ENCODE results near the gene ACOXL. TPM values are rescaled to one million over a fixed set of nuclear protein-coding genes. Genes with fewer than 3 reads are reported as not detected.

ACOXL gene
- total RNA-seq, 2 experiments from 2014 or later: 0.20 to 0.96 TPM

DNA sequence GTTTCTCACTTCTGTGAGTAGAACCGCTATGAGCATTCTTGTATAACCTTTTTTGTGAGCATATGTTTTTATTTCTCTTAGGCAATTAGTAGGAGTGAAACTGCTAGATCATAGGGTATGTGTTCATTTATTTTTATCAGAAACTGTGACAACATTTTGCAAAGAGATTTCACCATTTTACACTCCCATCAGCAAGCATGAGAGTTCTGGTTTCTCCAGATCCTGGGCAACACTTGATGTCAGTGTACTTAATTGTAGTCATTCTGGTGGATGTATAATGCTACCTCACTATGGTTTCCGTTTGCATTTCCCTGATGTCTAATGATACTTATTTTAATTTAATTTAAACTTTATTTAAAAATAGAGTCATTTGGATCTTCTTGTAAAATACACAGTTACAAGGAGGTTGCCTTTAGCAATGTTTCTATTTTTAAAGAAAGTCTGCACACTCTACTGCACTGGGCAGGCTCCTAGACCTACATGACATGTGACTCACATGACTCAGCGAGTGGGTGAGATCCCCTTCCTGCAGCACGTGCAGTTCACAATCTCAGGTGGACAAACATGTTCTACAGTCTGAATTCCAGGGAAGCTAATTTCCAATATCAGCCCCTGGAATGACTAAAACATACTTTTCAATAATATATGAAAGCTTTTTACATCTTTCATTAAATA is 261.3 kb downstream of the ACOXL start:
- no peaks in the 10 kb centered on the region for H3K9me3 Mint-ChIP-seq (ENCODE audit: low read depth)
- no peak for ATAC-seq
- H3K27ac Mint-ChIP-seq: no peak overlapping the region
- peaks cover 51% of the 10 kb centered on the region for H3K27me3 Mint-ChIP-seq
- CTCF ChIA-PET: no interaction called here
- DNase-seq: no peak
- peaks cover 4% of the 10 kb centered on the region for H3K36me3 Mint-ChIP-seq
- H3K4me3 Mint-ChIP-seq: no peak overlapping the region
- H3K4me1 Mint-ChIP-seq: peaks cover 13% of the 10 kb centered on the region

DNA sequence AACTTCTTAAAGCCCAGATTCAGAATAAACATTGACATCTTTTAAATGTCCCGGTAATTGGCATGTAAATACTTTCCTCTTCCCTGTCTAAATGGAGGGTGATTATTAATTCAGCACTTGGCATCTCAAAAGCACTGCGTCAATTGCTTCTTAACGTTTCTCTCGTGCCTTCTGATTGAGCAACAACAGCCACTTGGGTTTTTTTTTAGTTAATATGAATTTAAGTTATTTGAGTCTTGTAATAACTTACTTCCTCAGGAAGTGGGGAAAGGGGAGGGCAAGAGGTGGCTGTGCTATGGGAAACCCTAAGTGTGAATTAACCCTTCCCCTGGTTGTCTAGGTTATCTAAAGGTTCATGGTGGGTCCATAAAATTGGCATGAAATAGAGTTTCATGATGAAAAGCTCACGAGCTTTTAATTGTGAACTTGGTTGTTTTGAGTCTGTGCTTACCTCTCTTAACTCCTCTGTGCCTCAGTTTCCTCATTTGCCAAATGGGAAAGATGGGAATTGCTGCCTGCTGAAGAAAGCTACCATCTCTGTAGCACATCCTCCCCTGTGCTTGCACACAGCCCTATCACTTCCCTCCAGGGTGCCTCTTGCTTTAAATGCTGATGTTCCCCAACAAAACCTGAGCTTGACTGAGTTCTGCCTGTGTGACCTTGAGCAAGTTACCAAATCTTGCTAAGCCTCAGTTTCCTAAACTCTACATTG is 262.0 kb downstream of the ACOXL start:
- Mint-ChIP-seq H3K4me1 (peaks cover 13% of the 10 kb centered on the region), H3K9me3 (ENCODE audit: low read depth) (no peaks in the 10 kb centered on the region), H3K27ac (no peak overlapping the region), H3K27me3 (peaks cover 53% of the 10 kb centered on the region), H3K36me3 (peaks cover 3% of the 10 kb centered on the region), H3K4me3 (no peak overlapping the region)
- DNase-seq (no peak), ATAC-seq (no peak)
- CTCF ChIA-PET: no interaction called here

- no peak for ATAC-seq
- peaks cover 13% of the 10 kb centered on the region for H3K4me1 Mint-ChIP-seq
- peaks cover 2% of the 10 kb centered on the region for H3K36me3 Mint-ChIP-seq
- peaks cover 54% of the 10 kb centered on the region for H3K27me3 Mint-ChIP-seq
- DNase-seq: no peak
- CTCF ChIA-PET: no interaction called here
- H3K27ac Mint-ChIP-seq: no peak overlapping the region
- no peak overlapping the region for H3K4me3 Mint-ChIP-seq
- no peaks in the 10 kb centered on the region for H3K9me3 Mint-ChIP-seq (ENCODE audit: low read depth)
Measured at GRCh38 chr2:110995911-110996310, 263.5 kb downstream of the ACOXL start.

DNA sequence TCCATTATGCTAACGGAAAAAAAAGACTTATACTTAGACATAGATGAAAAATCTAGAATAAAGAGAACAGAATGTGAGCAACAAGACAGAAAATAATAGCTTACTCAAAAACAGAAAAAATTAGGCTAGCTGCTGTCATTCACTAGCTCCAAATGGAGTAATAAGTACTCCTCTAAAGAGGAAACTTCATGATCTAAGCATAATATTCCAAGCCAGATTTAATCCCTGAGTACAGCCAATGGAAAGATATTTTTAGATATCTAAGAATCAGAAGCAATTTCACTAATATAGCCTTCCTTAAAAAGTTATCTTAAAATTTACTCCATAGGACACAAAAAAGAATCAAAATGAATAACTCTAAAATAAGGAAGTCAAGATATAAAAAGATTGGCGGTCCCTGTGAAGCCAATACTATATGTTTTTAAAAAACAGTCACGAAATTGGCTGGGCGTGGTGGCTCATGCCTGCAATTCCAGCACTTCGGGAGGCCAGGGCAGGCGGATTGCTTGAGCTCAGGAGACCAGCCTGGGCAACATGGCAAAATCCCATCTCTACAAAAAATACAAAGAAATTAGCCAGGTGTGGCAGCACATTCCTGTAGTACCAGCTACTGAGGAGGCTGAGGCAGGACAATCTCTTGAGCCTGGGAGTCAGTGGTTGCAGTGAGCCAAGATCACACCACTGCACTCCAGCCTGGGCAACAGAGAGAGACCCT is 265.1 kb downstream of the ACOXL start:
- DNase-seq (no peak), ATAC-seq (no peak)
- no peaks in the 10 kb centered on the region for H3K9me3 Mint-ChIP-seq (ENCODE audit: low read depth)
- CTCF ChIA-PET: no interaction called here
- H3K4me1 Mint-ChIP-seq: peaks cover 13% of the 10 kb centered on the region
- H3K36me3 Mint-ChIP-seq: no peaks in the 10 kb centered on the region
- H3K27me3 Mint-ChIP-seq: peaks cover 57% of the 10 kb centered on the region
- no peak overlapping the region for H3K27ac Mint-ChIP-seq
- no peak overlapping the region for H3K4me3 Mint-ChIP-seq

- no peaks in the 10 kb centered on the region for H3K9me3 Mint-ChIP-seq (ENCODE audit: low read depth)
- H3K36me3 Mint-ChIP-seq: no peaks in the 10 kb centered on the region
- DNase-seq (no peak), ATAC-seq (no peak)
- H3K4me3 Mint-ChIP-seq: no peak overlapping the region
- no peak overlapping the region for H3K27ac Mint-ChIP-seq
- CTCF ChIA-PET: no interaction called here
- peaks cover 11% of the 10 kb centered on the region for H3K4me1 Mint-ChIP-seq
- peaks cover 50% of the 10 kb centered on the region for H3K27me3 Mint-ChIP-seq
Measured at GRCh38 chr2:110998311-110998710, 265.9 kb downstream of the ACOXL start.

GRCh38 chr2:110999626-111000025 is 267.3 kb downstream of the ACOXL start:
- H3K27me3 Mint-ChIP-seq: peaks cover 47% of the 10 kb centered on the region
- H3K27ac Mint-ChIP-seq: no peak overlapping the region
- DNase-seq (no peak), ATAC-seq (no peak)
- no peaks in the 10 kb centered on the region for H3K36me3 Mint-ChIP-seq
- peaks cover 1% of the 10 kb centered on the region for H3K4me1 Mint-ChIP-seq
- CTCF ChIA-PET: no interaction called here
- H3K9me3 Mint-ChIP-seq (ENCODE audit: low read depth): no peaks in the 10 kb centered on the region
- no peak overlapping the region for H3K4me3 Mint-ChIP-seq

GRCh38 chr2:111005307-111005706 is 272.9 kb downstream of the ACOXL start:
- Mint-ChIP-seq H3K27me3 (peaks cover 65% of the 10 kb centered on the region), H3K9me3 (ENCODE audit: low read depth) (no peaks in the 10 kb centered on the region), H3K27ac (no peak overlapping the region), H3K36me3 (no peaks in the 10 kb centered on the region), H3K4me1 (peaks cover 2% of the 10 kb centered on the region), H3K4me3 (no peak overlapping the region)
- CTCF ChIA-PET: no interaction called here
- DNase-seq (no peak), ATAC-seq (no peak)

DNA sequence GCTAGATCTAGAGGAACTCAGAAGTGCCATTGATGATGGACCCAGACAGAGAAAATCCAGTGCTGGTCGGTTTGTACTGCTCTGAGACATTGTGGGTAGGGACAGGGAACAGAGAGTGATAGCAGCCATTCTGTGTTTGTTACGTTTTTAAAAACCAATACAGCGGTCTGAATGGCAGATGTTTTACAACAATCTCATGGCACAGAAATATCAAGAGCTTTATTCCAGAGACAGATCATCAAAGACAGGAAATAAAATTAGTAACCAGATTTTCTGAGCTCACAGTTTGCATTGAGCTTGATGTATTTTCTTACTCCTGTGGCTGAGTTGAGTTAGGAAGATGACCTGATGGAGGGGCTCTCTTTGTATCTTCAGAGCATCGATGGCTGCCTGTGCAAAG is 273.4 kb downstream of the ACOXL start:
- peaks cover 2% of the 10 kb centered on the region for H3K4me1 Mint-ChIP-seq
- H3K9me3 Mint-ChIP-seq (ENCODE audit: low read depth): no peaks in the 10 kb centered on the region
- H3K36me3 Mint-ChIP-seq: no peaks in the 10 kb centered on the region
- H3K4me3 Mint-ChIP-seq: no peak overlapping the region
- DNase-seq (no peak), ATAC-seq (no peak)
- CTCF ChIA-PET: no interaction called here
- peaks cover 67% of the 10 kb centered on the region for H3K27me3 Mint-ChIP-seq
- no peak overlapping the region for H3K27ac Mint-ChIP-seq

- peaks cover 67% of the 10 kb centered on the region for H3K27me3 Mint-ChIP-seq
Measured at GRCh38 chr2:111007757-111008688, 275.6 kb downstream of the ACOXL start.

DNA sequence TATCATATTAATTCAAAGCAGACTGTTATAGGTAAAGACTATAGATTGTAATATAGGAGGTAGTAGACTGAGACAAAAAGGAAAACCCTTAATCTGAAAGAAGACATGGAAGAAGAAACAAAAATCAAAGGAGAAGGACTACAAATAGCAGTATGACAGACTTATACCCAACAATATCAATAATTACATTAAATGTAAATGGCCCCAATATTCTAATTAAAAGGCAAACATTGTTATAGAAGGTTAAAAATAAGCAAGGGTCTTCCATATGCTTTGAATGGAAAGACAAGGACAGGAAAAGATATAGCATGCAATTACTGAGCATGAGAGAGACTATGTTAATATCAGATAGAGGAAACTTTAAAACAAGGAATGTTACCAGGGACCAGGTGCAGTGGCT is 278.8 kb downstream of the ACOXL start:
- H3K9me3 Mint-ChIP-seq (ENCODE audit: low read depth): peaks cover 8% of the 10 kb centered on the region
- no peak overlapping the region for H3K27ac Mint-ChIP-seq
- no peaks in the 10 kb centered on the region for H3K36me3 Mint-ChIP-seq
- H3K27me3 Mint-ChIP-seq: peaks cover 61% of the 10 kb centered on the region
- DNase-seq (no peak), ATAC-seq (no peak)
- H3K4me3 Mint-ChIP-seq: no peak overlapping the region
- CTCF ChIA-PET: no interaction called here
- H3K4me1 Mint-ChIP-seq: peaks cover 2% of the 10 kb centered on the region

More at GRCh38 chr2:111007757-111008688, 275.6 kb downstream of the ACOXL start:
- no peak overlapping the region for H3K27ac Mint-ChIP-seq
- H3K4me3 Mint-ChIP-seq: no peak overlapping the region
- no peak for ATAC-seq
- H3K4me1 Mint-ChIP-seq: peaks cover 2% of the 10 kb centered on the region
- DNase-seq: no peak
- H3K36me3 Mint-ChIP-seq: no peaks in the 10 kb centered on the region
- CTCF ChIA-PET: no interaction called here
- peaks cover 8% of the 10 kb centered on the region for H3K9me3 Mint-ChIP-seq (ENCODE audit: low read depth)

- H3K27ac Mint-ChIP-seq: no peak overlapping the region
- DNase-seq (no peak), ATAC-seq (no peak)
- H3K4me1 Mint-ChIP-seq: peaks cover 11% of the 10 kb centered on the region
- H3K4me3 Mint-ChIP-seq: no peak overlapping the region
- peaks cover 8% of the 10 kb centered on the region for H3K9me3 Mint-ChIP-seq (ENCODE audit: low read depth)
- H3K36me3 Mint-ChIP-seq: no peaks in the 10 kb centered on the region
- H3K27me3 Mint-ChIP-seq: peaks cover 33% of the 10 kb centered on the region
- CTCF ChIA-PET: no interaction called here
Measured at GRCh38 chr2:111015283-111015995, 283.1 kb downstream of the ACOXL start.

DNA sequence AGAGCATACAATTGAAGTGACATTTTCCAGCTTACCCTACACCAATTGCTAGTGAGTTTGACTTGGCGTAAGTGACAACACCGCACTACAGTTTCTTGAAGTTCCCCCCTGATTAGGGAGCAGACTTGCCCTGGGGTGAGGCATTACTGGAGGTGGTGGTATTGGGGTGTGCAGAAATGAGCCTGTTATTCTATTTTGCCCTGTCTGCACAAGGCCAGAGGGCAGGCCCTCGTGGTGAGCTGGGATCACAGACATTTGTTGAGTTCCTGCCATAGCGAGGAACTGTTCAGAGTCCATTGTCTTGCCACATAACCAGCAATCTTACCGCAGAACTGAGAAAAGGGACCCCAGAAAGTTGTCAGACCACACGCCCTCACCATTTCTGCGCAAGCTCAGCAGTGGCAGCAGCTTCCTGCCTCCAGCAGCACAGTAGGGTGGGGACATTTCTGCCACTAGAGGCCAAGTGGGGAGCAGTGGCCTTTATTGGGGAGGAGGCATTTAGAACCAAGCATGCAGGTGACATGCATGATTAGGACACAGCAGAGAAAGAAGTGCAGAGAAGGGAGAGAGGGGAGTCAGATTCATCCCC is 284.8 kb downstream of the ACOXL start:
- CTCF ChIA-PET: interaction anchor here (0.7 kb wide), 1 partner anchor 83 kb away, joined by 3 read pairs; no protein-coding TSS in a partner anchor
- Mint-ChIP-seq H3K9me3 (ENCODE audit: low read depth) (peaks cover 4% of the 10 kb centered on the region), H3K27me3 (peaks cover 35% of the 10 kb centered on the region), H3K4me3 (no peak overlapping the region), H3K4me1 (peaks cover 11% of the 10 kb centered on the region), H3K27ac (no peak overlapping the region), H3K36me3 (no peaks in the 10 kb centered on the region)
- ATAC-seq (peak; percentile 36), DNase-seq (no peak)

Measured in activated CD8-positive, alpha-beta memory T cell treated with anti-CD3 and anti-CD28 coated beads, Interleukin-2, amount 10 ng/mL, durations not matched to agents 7 days and 5 days (primary cell).